ENCODE data around the gene NCR2. TPM values are rescaled to one million over a fixed set of nuclear protein-coding genes. Genes with fewer than 3 reads are reported as not detected.

The NCR2 gene
- total RNA-seq, 1 experiment from 2014 or later, result not detected

GRCh38 chr6:41396335-41396734 is 60.9 kb downstream of the NCR2 start:
- Mint-ChIP-seq H3K4me1 (peaks cover 6 to 9% of the 10 kb centered on the region in 2 experiments; a peak in 3 of 4 replicates), H3K27me3 (ENCODE audit: low read depth) (peaks cover 39% of the 10 kb centered on the region), H3K27ac (no peak overlapping the region; a peak in 1 of 7 replicates), H3K36me3 (ENCODE audit: insufficient read depth in 1 of 3, low read depth in 3 of 3) (peaks cover 0 to 5% (median 3%) of the 10 kb centered on the region in 3 experiments; a peak in 6 of 7 replicates), H3K9me3 (peaks cover 7 to 9% of the 10 kb centered on the region in 2 experiments), H3K4me3 (no peak overlapping the region)
- Histone ChIP-seq H2AK5ac (ENCODE audit: insufficient read length, low read length) (no peak overlapping the region), H4K20me1 (ENCODE audit: control insufficient read depth, insufficient read depth, insufficient read length) (no peaks in the 10 kb centered on the region), H3K27ac (ENCODE audit: insufficient read length, low read depth, low read length) (no peak overlapping the region), H4K5ac (ENCODE audit: insufficient read length, low read depth, low read length) (no peak overlapping the region), H2BK15ac (ENCODE audit: low read depth, low read length) (no peak overlapping the region), H3K14ac (ENCODE audit: insufficient read depth, low read length) (no peak overlapping the region), H3K4me2 (ENCODE audit: insufficient read depth, insufficient read length, low read length) (no peak overlapping the region), H3K23ac (ENCODE audit: insufficient read length, low read depth, low read length) (no peak overlapping the region), H3K9me3 (ENCODE audit: control insufficient read depth, low read depth, low read length) (no peaks in the 10 kb centered on the region), H2AFZ (ENCODE audit: low read length) (no peak overlapping the region), H3K4me1 (ENCODE audit: insufficient read depth, low read length) (peaks cover 2% of the 10 kb centered on the region; the same call in 1 of the 2 replicates), H3K18ac (ENCODE audit: insufficient read length, low read depth, low read length) (no peak overlapping the region), H3K27me3 (ENCODE audit: insufficient read depth, low read length) (no peaks in the 10 kb centered on the region; the same call in 1 of the 2 replicates), H3K56ac (ENCODE audit: insufficient read length, low read depth, low read length) (no peak overlapping the region), H2BK20ac (ENCODE audit: low read depth, low read length, poor library complexity, severe bottlenecking) (no peak overlapping the region), H3K79me1 (ENCODE audit: insufficient read depth, low read depth, low read length, poor library complexity, severe bottlenecking) (no peaks in the 10 kb centered on the region), H2BK12ac (ENCODE audit: insufficient read length, low read depth, low read length) (no peak overlapping the region), H3T11ph (ENCODE audit: low read length) (no peak overlapping the region), H3K79me2 (ENCODE audit: insufficient read depth, low read length) (no peaks in the 10 kb centered on the region), H2BK5ac (ENCODE audit: insufficient read length, low read length) (no peak overlapping the region), H4K8ac (replicated peaks; ENCODE audit: insufficient read length, low read depth, low read length) (no peak overlapping the region), H2BK120ac (ENCODE audit: low read depth, low read length, poor library complexity, severe bottlenecking) (no peak overlapping the region), H3K4ac (ENCODE audit: low read depth, low read length) (no peak overlapping the region), H4K91ac (ENCODE audit: insufficient read length, low read depth, low read length) (no peak overlapping the region), H3K23me2 (ENCODE audit: insufficient read length, low read depth, low read length, poor library complexity, severe bottlenecking) (no peaks in the 10 kb centered on the region), H3K9ac (ENCODE audit: extremely low read depth, insufficient read length, low read length) (no peak overlapping the region)
- no peak for DNase-seq
- no CpG with 5 or more reads among the region's 5 CpGs for WGBS (ENCODE audit: extremely low coverage, insufficient read length, low lambda C conversion rate)
- no peak for TF ChIP-seq CTCF (conservative IDR thresholded peaks at IDR 0.05)

All from H9 (cell line).